Measurements from ENCODE around the gene RCOR2.

GRCh38 chr11:63907063-63907462, 9.9 kb downstream of the RCOR2 start:
- TF ChIP-seq, protein P1, sequence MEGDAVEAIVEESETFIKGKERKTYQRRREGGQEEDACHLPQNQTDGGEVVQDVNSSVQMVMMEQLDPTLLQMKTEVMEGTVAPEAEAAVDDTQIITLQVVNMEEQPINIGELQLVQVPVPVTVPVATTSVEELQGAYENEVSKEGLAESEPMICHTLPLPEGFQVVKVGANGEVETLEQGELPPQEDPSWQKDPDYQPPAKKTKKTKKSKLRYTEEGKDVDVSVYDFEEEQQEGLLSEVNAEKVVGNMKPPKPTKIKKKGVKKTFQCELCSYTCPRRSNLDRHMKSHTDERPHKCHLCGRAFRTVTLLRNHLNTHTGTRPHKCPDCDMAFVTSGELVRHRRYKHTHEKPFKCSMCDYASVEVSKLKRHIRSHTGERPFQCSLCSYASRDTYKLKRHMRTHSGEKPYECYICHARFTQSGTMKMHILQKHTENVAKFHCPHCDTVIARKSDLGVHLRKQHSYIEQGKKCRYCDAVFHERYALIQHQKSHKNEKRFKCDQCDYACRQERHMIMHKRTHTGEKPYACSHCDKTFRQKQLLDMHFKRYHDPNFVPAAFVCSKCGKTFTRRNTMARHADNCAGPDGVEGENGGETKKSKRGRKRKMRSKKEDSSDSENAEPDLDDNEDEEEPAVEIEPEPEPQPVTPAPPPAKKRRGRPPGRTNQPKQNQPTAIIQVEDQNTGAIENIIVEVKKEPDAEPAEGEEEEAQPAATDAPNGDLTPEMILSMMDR (IDR thresholded peaks at IDR 0.05), result no peak
- TF ChIP-seq POLR2A (IDR thresholded peaks at IDR 0.05), result no peak

All from right lobe of liver (tissue), 4 donors.